Measurements from ENCODE around the gene DSCAM.

The DSCAM gene

DNA sequence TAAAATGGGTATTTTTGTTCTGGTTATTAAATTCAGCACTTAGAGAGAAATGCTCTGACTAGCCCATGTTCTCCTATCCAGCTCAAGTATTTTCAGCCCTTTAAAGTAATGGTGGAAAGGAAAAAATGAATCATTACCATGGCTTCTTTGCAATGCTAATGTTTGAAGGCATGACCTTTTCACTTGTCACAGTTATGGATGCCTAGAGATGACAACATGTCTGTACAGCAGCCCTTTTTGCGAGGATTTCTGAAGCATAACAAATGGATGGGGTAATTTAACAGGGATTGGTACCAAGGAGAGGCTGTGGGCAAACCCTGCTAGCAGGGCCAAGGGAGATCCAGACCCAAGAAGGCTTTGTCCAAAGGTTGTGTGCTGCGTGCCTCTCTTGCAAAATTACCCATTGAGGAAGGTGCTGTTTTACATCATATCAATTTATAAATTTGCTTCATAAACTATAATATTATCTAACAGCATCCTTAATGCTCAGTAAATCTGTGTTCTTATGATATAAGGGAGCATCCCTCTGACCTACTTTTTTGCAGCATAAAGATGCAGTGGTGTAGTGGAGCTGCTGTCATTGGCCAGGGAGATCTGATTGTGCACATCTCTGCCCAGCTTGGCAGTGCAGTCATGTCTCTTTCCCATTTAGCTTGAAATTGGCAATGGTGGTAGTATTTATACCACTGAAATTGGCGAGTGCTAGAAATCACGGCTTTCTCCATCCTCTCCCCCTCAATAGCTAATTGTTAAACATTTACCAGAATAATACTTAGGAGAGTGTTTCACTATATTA is 652.6 kb downstream of the DSCAM start:
- no peak for DNase-seq

GRCh38 chr21:40191616-40192015 is 655.3 kb downstream of the DSCAM start:
- DNase-seq = no peak

- no peak for DNase-seq
These were observed 655.8 kb downstream of the DSCAM start for GRCh38 chr21:40191196-40191595.

GRCh38 chr21:40187946-40188654 is 658.9 kb downstream of the DSCAM start:
- no peak for DNase-seq

- DNase-seq = no peak
These were observed 659.7 kb downstream of the DSCAM start for GRCh38 chr21:40187244-40187643.

GRCh38 chr21:40186045-40186444 is 660.9 kb downstream of the DSCAM start:
- DNase-seq = no peak

- no peak for DNase-seq
These were observed 661.8 kb downstream of the DSCAM start for GRCh38 chr21:40185208-40185607.

- DNase-seq = peak; percentile 9
These were observed 664.5 kb downstream of the DSCAM start for GRCh38 chr21:40182491-40182890.

DNA sequence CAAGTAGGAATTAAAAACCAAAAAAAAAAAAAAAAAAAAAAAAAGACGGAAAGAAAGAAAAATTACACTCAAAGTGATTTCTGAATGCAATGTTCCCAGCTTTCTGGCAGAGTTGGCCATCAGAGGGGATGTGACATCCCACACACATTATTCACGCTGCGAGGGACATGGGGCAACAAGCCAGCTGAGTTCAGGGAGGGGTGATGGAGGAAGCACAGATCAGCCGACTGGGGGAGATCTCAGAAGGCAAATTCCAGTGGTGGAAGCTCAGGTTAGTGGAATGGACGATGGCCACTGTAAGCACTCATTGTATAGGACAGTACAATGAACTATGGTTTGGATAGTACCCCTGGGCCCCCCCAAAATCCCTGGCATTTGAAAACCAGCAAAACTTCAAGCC is 667.8 kb downstream of the DSCAM start:
- no peak for DNase-seq

DNA sequence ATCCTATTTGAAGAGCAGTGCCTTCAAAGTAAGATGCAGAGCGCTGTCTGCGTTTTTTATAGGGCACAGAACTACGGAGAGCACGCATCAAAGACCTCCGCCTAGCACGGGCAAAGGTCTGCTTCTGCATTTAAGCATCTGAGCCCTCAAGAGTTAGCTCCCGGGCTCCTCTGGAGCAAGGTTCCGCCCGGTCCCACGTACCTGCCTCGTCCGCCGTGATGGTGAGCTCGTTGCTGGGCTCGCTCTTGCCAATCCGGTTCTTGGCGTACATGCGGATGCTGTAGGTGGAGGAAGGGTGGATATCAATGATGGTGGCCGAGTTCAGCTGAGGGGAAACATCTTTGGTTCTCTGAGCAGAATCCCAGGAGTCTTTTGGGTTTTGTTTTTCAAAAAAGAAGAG is 668.2 kb downstream of the DSCAM start:
- no peak for DNase-seq

DNA sequence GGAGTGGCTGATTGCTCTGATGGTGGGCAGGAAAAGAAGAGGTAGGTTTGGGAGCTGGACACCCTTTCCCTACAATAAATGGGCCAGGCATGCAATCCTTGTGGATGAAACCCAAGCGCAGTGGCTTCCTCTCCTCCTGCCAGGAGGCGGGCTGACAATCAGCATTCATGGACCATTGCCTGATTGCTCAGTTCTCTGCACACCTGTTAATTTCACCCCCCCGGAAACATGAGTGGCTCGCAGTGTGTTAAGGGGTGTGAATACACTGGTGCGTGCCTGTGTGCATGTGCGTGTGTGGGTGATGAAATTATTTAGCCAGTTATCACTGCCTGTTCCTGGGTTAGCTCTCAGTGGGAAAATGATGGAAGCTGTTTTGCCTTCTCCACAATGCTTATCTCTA is 669.0 kb downstream of the DSCAM start:
- DNase-seq = no peak

DNA sequence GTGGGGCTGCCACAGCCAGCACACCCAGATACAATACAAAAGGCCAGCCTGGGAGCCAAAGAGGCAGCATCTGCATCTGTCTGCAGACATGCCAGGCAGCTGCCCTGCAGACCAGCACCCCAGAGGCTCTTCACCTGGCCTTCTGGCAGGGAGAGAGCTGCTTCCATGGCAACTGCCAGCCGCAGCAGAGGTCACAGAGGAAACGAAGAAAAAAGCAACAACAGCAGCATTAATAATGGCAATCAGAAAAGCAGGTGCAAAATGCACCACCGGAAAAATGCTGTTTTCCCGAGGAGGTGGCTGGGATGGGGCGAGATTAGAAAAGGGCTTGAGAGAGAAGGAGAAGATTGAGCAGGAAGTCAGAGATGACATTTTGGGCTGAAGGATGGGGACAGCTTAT is 670.2 kb downstream of the DSCAM start:
- DNase-seq = peak; percentile 19

DNA sequence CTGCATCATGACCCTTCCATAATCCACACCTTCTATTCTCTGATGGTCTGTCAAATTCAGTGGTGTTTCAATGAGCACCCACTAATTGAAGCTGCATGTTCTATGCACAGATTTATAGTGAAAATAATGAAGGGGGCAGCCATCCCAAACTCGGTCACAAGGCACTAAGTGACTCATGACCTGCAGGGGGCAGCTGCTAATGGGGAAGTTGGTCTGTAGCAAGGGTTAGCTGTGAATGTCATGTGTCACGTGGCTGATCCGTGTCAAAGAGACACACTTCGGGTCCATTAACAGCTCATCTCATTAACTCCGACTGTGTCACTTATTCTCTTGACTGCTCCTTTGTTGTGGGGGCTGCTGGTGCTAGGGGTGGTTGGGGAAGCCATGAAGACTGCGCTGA is 673.1 kb downstream of the DSCAM start:
- DNase-seq = no peak

- no peak for DNase-seq
These were observed 677.0 kb downstream of the DSCAM start for GRCh38 chr21:40169971-40170370.

DNA sequence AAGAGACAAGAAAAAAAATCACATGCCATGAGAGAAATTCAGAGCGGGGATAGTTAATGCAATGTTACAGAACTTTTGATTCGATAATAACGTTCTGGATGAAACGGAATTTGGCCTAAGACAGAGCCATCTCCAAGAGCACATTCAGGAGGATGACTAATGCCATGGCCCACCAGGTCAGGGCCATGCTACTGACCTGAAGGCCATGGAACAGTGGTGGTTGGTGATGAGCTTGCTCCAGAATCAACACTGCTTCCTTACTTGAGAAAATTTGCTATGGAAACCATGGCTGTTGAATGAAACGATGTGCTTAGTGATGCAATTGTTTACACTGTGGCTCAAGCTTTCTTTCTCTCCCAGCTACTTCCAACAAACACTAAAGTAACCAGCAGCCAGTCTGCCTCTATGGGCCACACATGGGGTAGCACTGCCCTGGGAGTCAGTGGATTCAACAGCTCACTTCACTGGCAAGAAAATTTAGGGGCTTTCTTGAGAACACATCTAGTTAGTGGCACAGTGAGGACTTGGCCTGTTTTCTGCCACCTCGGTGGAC is 680.6 kb downstream of the DSCAM start:
- no peak for DNase-seq

GRCh38 chr21:40165773-40166070 is 681.2 kb downstream of the DSCAM start:
- no peak for DNase-seq

GRCh38 chr21:40164905-40165772 is 681.8 kb downstream of the DSCAM start:
- no peak for DNase-seq

GRCh38 chr21:40162075-40162474 is 684.9 kb downstream of the DSCAM start:
- DNase-seq = no peak

DNA sequence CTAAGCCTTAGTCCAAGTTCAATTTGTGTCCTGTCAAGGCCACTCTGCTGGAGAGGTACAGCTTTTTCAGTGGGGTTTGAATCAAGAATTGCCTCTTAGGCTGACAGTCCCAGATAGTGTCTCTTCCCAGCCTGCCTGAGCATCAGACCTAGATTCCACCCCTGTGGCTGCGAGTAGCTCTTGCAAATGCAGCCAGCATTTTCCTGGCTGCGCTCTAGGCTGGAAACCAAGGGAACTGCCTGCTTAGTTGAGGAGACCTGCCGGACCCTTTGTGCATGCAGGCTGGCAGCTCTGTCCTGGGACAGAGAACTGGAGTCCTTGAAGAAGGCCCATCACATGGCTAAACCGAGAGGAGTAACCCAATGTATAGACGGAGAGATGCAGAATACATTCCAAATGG is 686.0 kb downstream of the DSCAM start:
- no peak for DNase-seq

DNA sequence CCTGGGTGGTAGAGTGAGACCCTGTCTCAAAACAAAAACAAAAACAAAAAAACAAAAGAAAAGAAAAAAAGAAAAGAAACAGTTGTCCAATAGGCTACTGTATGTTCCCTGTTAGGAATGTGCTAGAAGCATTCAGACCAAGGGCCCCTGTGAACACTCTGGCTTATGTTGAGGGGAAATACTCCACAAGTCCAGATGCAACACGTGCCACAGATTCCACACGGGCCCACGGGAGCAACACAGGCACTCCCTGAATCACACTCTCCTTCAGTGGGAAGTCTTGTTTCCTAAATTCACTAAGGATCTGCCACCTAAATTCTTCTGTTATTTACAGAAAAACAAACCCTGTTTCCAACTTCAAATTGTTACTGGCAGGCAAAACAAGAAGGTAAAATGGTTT is 688.6 kb downstream of the DSCAM start:
- no peak for DNase-seq

DNA sequence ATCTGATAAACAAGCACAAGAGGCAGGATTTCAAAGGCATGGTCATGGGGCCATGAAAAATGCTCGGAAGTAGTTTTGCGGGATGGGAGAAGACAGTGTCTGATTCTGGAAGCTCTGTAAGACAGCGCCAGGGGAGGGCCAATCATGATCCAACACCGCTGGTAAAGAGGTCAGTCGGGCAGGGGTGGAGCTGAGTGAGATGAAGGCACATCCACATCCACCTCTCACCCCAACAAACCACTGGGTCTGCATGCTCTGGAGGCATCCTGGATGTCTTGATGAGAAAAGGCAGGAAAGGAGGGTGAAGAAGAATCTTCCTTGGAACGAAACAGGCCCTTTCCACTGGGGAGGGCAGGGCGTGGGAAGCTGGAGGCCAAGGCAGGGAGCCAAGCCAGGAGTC is 691.4 kb downstream of the DSCAM start:
- DNase-seq = no peak

DNA sequence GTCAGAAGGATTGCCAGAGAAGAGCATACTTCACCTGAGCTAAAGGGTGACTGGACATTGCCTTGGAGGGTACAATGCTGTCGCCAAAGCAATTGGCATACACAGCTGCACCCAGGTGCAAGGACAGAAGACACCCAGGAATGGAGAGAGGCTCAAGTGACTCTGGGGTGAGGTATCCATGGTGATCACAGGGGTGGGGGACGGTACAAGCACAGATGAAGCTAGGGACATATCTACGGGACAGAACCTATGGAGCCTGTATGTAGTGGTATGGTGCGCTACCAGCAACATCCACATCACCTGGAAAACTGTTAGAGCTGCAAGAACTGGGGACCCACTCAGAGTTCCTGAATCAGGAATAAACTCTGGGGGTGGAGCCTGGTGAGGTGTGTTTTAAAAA is 693.6 kb downstream of the DSCAM start:
- DNase-seq = no peak

DNA sequence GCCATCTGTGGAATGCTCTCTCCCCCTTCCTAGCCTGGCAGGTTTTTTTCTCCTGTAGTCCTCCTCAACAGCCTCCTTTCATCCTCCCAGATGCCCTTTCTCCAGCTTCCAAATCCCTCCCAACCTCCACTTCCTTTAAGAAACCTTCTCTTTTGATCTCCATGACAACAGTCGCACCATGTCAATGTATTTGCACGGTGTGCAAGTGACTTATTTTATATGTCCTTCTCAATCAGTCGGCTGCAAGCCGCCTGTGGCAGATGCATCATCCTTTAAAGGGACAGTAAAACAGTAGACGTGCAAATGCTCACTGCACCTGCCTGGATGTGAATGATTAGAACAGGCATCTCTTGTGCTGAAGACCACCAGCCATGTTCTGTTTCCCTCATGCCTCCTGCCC is 694.5 kb downstream of the DSCAM start:
- no peak for DNase-seq

DNA sequence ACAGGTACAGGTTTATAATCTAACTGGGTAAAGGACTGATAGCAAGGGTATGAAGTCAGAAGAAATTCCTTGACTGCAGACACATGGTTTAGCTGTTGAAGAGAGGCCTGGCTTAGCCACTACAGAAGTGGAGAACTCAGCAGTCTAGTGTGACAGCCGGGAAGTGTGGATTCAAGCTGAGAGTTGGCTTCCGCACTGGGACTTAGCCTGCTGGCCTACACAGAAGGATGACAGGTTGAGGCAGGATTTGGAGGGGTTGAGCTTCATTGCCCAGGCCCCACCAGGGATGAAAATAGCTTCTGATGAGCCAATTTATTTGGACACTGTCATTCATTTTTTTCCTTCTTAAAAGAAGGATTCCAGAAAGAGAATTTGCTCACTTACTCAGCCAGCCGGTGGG is 695.3 kb downstream of the DSCAM start:
- no peak for DNase-seq
